Mesenteric fat pad (tissue), 1 donor: ENCODE measurements around the gene LCLAT1. TPM values are rescaled to one million over a fixed set of nuclear protein-coding genes. Genes with fewer than 3 reads are reported as not detected.
"Not testable (repeated sequence)": the region's sequence is repeated elsewhere in the genome, so short reads cannot be mapped to it uniquely, and the experiment has no call there.

ENCODE experiments used
- DNase-seq: peaks from one replicate; pipeline ENCODE4 v3.0.0-alpha.2; 2020; ENCODE audit warnings: low spot score
- total RNA-seq: library from RNA; stranded (reverse); fragmentation: NEBNext Ultra II Directional; extraction: Animal tissue kit (Norgen Biotek cat#: 25700); gene quantifications from one replicate; pipeline ENCODE4 v1.2.1, GENCODE V29; 2021
- donor health status: DM: yes; HTN: yes; CAD: no.

Gene LCLAT1
- total RNA-seq, 1 donor from 2014 or later, result 10.9 TPM

GRCh38 chr2:30584116-30584515 is 137.1 kb downstream of the LCLAT1 start:
- DNase-seq, result no peak

GRCh38 chr2:30588994-30589393 is 141.9 kb downstream of the LCLAT1 start:
- no peak for DNase-seq

- no peak for DNase-seq
Measured at GRCh38 chr2:30590407-30590806, 143.4 kb downstream of the LCLAT1 start.

GRCh38 chr2:30591186-30591585 is 144.1 kb downstream of the LCLAT1 start:
- no peak for DNase-seq

- no peak for DNase-seq
Measured at GRCh38 chr2:30601375-30601774, 154.3 kb downstream of the LCLAT1 start.

- DNase-seq, result no peak
Measured at GRCh38 chr2:30605197-30605596, 158.2 kb downstream of the LCLAT1 start.

GRCh38 chr2:30608643-30609042 is 161.6 kb downstream of the LCLAT1 start:
- no peak for DNase-seq

GRCh38 chr2:30611583-30611982 is 164.5 kb downstream of the LCLAT1 start:
- DNase-seq, result no peak

- no peak for DNase-seq
Measured at GRCh38 chr2:30612371-30612770, 165.3 kb downstream of the LCLAT1 start.

GRCh38 chr2:30613001-30613400 is 166.0 kb downstream of the LCLAT1 start:
- no peak for DNase-seq

GRCh38 chr2:30614227-30614626 is 167.2 kb downstream of the LCLAT1 start:
- not testable (repeated sequence) for DNase-seq

- no peak for DNase-seq
Measured at GRCh38 chr2:30615926-30616325, 168.9 kb downstream of the LCLAT1 start.

GRCh38 chr2:30620102-30620501 is 173.1 kb downstream of the LCLAT1 start:
- DNase-seq, result no peak

GRCh38 chr2:30621836-30622235 is 174.8 kb downstream of the LCLAT1 start:
- no peak for DNase-seq

- DNase-seq, result no peak
Measured at GRCh38 chr2:30622452-30622851, 175.4 kb downstream of the LCLAT1 start.

GRCh38 chr2:30625276-30625675 is 178.2 kb downstream of the LCLAT1 start:
- DNase-seq, result no peak

- no peak for DNase-seq
Measured at GRCh38 chr2:30625701-30626100, 178.7 kb downstream of the LCLAT1 start.

- no peak for DNase-seq
Measured at GRCh38 chr2:30626397-30626796, 179.4 kb downstream of the LCLAT1 start.

- DNase-seq, result no peak
Measured at GRCh38 chr2:30627151-30627550, 180.1 kb downstream of the LCLAT1 start.

GRCh38 chr2:30628341-30628740 is 181.3 kb downstream of the LCLAT1 start:
- no peak for DNase-seq

- DNase-seq, result no peak
Measured at GRCh38 chr2:30629866-30630265, 182.8 kb downstream of the LCLAT1 start.

- no peak for DNase-seq
Measured at GRCh38 chr2:30631051-30631671, 184.1 kb downstream of the LCLAT1 start.

GRCh38 chr2:30633039-30633438 is 186.0 kb downstream of the LCLAT1 start:
- DNase-seq, result no peak

GRCh38 chr2:30636311-30636710 is 189.3 kb downstream of the LCLAT1 start:
- no peak for DNase-seq
